Measurements from ENCODE around the gene ODAD2.

ODAD2 gene

DNA sequence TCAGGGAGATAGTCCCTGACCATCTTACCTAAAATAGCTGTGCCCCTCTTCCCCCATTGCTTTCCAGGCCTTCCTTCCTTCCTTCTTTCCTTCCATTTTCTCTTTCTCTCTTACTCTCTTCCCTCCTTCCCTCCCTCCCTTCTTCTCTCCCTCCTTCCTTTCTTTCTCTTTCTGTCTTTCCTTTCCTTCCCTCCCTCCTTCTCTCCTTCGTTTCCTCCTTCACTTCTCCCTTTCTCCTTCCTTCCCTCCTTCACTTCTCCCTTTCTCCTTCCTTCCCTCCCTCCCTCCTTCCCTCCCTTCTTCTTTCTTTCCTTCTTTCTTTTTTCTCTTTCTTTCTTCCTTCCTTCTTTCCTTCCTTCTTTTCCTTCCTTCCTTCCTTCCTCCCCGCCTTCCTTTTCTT, 228.7 kb downstream of the ODAD2 start:
- no peak for ATAC-seq (ENCODE audit: insufficient read depth, low read depth)
- TF ChIP-seq EZH2 (IDR thresholded peaks at IDR 0.05; ENCODE audit: borderline replicate concordance, low read depth, low read length, severe bottlenecking): no peak
- TF ChIP-seq, protein P1, sequence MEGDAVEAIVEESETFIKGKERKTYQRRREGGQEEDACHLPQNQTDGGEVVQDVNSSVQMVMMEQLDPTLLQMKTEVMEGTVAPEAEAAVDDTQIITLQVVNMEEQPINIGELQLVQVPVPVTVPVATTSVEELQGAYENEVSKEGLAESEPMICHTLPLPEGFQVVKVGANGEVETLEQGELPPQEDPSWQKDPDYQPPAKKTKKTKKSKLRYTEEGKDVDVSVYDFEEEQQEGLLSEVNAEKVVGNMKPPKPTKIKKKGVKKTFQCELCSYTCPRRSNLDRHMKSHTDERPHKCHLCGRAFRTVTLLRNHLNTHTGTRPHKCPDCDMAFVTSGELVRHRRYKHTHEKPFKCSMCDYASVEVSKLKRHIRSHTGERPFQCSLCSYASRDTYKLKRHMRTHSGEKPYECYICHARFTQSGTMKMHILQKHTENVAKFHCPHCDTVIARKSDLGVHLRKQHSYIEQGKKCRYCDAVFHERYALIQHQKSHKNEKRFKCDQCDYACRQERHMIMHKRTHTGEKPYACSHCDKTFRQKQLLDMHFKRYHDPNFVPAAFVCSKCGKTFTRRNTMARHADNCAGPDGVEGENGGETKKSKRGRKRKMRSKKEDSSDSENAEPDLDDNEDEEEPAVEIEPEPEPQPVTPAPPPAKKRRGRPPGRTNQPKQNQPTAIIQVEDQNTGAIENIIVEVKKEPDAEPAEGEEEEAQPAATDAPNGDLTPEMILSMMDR (IDR thresholded peaks at IDR 0.05; ENCODE audit: borderline replicate concordance, extremely low read depth, low read length, poor library complexity, severe bottlenecking): no peak
- H3K9ac ChIP-seq (ENCODE audit: low read depth, low read length): no peak overlapping the region

More for the DNA sequence above, 228.7 kb downstream of the ODAD2 start:
- no peak for DNase-seq
- Histone ChIP-seq H3K36me3 (ENCODE audit: insufficient read depth, low read length) (no peaks in the 10 kb centered on the region), H3K4me1 (ENCODE audit: insufficient read depth, low read length) (no peaks in the 10 kb centered on the region), H2AFZ (ENCODE audit: low read depth, low read length) (no peak overlapping the region), H3K79me2 (ENCODE audit: insufficient read depth, low read length) (no peaks in the 10 kb centered on the region), H3K27me3 (ENCODE audit: insufficient read depth, low read length, poor library complexity) (peaks cover 6% of the 10 kb centered on the region), H3K27ac (ENCODE audit: low read length) (no peak overlapping the region), H3K4me2 (ENCODE audit: insufficient read depth, low read length) (no peak overlapping the region), H3K4me3 (ENCODE audit: low read depth in 1 of 2, low read length in 2 of 2) (no peak overlapping the region), H4K20me1 (ENCODE audit: insufficient read depth, low read length) (no peaks in the 10 kb centered on the region), H3K9me3 (ENCODE audit: insufficient read depth, low read length, severe bottlenecking) (no peaks in the 10 kb centered on the region)

Data from DND-41 (cell line).